Lower leg skin (tissue), 4 donors: Measurements from ENCODE around the gene ZCCHC14. TPM values are rescaled to one million over a fixed set of nuclear protein-coding genes. Genes with fewer than 3 reads are reported as not detected.
"Not testable (repeated sequence)": the region's sequence is repeated elsewhere in the genome, so short reads cannot be mapped to it uniquely, and the experiment has no call there.

ENCODE experiments used
- DNase-seq, 2 donors: peaks; one replicate each; pipeline ENCODE4 v3.0.0-alpha.2; 2019; ENCODE audit warnings: low spot score in 2 of 2
- H3K4me3 ChIP-seq: fragments of 200-600 bp; sonication (generic); 2 replicates; pipeline ENCODE4 v1.5.1; 2017; ENCODE audit warnings: mild to moderate bottlenecking, low read depth; ENCODE audit not compliant: poor library complexity, severe bottlenecking
- POLR2A ChIP-seq, 2 donors: fragments of 450-650 bp; IDR thresholded peaks; one replicate each; pipeline ENCODE4 v1.6.1; 2016 to 2017; ENCODE audit warnings: antibody characterized with exemption in 2 of 2, mild to moderate bottlenecking in 1 of 2, moderate library complexity in 1 of 2
- WGBS, 2 donors: methylation state at CpG; one replicate each; pipeline ENCODE4 v1.1.5; 2018; 5-methylcytosine and 5-hydroxymethylcytosine counted together
- intact Hi-C: fragments of 100-400 bp; cut with DNase I; formaldehyde crosslinking; loops from one replicate; pipeline ENCODE4 v1.15.0; 2023; ENCODE audit warnings: low total_unique reads
- total RNA-seq, 4 donors: library from RNA; depleted of rRNA; stranded (reverse); fragments of >200 nt; gene quantifications; one replicate each; pipeline ENCODE4 v1.1.0, GENCODE V29; 2016
- TF ChIP-seq, protein P1 (sequence below), 3 donors: fragments of 450-650 bp; IDR thresholded peaks; one replicate each; pipeline ENCODE4 v1.5.1; 2016; ENCODE audit warnings: antibody characterized with exemption in 3 of 3, mild to moderate bottlenecking in 3 of 3, moderate library complexity in 2 of 3

Gene ZCCHC14
- total RNA-seq, 4 donors from 2014 or later = 13.7 to 25.4 (median 23.6) TPM

- TF ChIP-seq POLR2A (IDR thresholded peaks at IDR 0.05) = no peak
- TF ChIP-seq, protein P1, sequence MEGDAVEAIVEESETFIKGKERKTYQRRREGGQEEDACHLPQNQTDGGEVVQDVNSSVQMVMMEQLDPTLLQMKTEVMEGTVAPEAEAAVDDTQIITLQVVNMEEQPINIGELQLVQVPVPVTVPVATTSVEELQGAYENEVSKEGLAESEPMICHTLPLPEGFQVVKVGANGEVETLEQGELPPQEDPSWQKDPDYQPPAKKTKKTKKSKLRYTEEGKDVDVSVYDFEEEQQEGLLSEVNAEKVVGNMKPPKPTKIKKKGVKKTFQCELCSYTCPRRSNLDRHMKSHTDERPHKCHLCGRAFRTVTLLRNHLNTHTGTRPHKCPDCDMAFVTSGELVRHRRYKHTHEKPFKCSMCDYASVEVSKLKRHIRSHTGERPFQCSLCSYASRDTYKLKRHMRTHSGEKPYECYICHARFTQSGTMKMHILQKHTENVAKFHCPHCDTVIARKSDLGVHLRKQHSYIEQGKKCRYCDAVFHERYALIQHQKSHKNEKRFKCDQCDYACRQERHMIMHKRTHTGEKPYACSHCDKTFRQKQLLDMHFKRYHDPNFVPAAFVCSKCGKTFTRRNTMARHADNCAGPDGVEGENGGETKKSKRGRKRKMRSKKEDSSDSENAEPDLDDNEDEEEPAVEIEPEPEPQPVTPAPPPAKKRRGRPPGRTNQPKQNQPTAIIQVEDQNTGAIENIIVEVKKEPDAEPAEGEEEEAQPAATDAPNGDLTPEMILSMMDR (IDR thresholded peaks at IDR 0.05) = no peak
- WGBS, 2 donors = 55 to 65% methylated on average over 4 of the region's 4 CpGs
- no peak overlapping the region for H3K4me3 ChIP-seq
- no peak for DNase-seq
- intact Hi-C loops = no loop called here
Observed at GRCh38 chr16:87366288-87366687, 126.5 kb downstream of the ZCCHC14 start.

DNA sequence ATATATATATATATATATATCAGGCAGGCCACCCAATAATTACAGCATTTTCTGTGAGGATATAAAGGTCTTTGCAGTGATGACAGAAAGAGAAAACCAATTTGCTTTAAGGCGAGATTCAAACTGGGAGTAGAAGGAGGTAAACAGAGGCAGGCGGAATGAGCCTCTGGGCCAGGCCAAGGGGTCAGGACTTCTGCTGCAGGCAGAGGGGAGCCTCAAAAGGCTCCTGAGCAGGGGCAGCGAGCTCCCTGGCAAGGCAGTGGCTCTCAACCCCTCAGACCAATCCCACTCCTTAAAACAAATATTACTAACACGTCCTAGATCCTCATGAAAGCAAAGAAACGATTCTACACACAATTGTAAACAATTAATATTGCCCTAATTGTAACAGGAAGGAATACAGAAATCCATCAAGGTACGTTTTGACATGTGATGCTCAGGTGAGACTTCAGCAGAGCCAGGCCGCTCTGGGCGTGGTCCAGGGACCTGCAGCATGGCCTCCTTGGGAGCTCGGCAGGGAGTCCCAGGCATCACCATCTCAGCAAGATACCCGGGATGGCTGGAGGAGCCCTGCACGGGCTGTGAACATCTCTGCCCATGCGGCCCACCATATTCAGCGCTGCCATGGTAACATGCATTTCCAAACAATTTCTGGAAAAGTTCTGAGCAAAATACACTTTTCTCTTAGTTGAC is 127.7 kb downstream of the ZCCHC14 start:
- intact Hi-C loops = no loop called here

GRCh38 chr16:87363771-87364455 is 128.9 kb downstream of the ZCCHC14 start:
- WGBS, 2 donors = 70 to 72% methylated on average over 15 to 17 of the region's 17 CpGs
- TF ChIP-seq, protein P1 (IDR thresholded peaks at IDR 0.05) = no peak
- no peak for TF ChIP-seq POLR2A (IDR thresholded peaks at IDR 0.05)
- no peak overlapping the region for H3K4me3 ChIP-seq
- DNase-seq = no peak
- intact Hi-C loops = no loop called here

More for the DNA sequence above, 127.7 kb downstream of the ZCCHC14 start:
- DNase-seq = no peak
- 93% methylated on average over 13 of the region's 13 CpGs for WGBS, 2 donors
- H3K4me3 ChIP-seq = no peak overlapping the region
- TF ChIP-seq, protein P1 (IDR thresholded peaks at IDR 0.05) = no peak
- no peak for TF ChIP-seq POLR2A (IDR thresholded peaks at IDR 0.05)

DNA sequence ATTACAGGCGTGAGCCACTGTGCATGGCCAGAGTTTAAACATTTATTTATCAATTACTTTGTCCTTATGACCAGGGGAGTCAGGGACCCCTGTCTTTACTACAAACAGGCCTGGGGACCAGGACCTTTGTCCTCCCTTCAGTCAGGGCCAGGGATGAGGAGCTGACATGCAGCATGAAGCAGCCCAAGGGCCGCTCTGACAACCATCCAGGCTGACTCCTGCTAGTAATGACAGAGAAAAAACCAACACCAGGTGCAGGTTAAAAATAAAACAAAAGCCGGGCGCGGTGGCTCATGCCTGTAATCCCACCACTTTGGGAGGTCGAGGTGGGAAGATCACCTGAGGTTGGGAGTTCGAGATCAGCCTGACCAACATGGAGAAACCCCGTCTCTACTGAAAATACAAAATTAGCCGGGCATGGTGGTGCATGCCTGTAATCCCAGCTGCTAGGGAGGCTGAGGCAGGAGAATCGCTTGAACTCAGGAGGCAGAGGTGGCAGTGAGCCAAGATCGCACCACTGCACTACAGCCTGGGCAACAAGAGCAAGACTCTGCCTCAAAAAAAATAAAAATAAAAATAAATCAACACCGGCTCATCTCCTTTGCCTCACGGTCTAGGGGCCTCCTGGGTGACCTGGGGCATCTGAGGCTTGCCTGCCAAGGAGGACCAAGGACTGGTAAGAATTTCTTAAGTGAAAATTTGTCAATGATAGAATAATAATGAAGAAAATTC is 129.8 kb downstream of the ZCCHC14 start:
- WGBS, 2 donors = 93 to 94% methylated on average over 13 of the region's 13 CpGs
- H3K4me3 ChIP-seq, intact Hi-C loops, DNase-seq: not testable (repeated sequence)

DNA sequence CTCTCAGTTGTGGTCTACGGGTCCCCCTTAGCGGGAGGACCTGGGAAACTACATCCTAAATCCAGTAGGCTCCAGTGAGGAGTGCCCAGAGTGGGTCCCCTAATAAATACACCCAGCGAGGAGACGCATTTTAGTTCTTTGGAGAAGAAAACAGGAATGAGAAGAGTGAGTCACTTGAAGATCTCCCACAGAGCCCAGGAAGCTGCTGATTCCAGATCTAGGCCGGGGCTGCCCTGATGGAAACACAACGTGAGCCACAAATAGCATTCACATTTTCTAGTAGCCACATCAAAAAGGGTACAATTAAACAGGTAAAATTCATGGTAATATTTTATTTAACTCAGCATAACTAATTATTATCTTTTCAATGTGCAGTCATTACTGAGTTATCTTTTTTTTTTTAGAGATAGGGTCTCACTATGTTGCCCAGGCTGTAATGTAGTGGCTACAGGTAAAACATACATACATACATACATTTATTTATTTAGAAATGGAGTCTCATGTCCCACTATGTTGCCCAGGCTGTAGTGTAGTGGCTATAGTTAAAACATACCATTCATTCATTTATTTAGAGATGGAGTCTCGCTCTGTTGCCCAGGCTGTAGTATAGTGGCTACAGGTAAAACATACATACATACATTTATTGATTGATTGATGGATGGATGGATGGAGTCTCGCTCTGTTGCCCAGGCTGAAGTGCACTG is 130.8 kb downstream of the ZCCHC14 start:
- TF ChIP-seq POLR2A (IDR thresholded peaks at IDR 0.05) = no peak
- TF ChIP-seq, protein P1 (IDR thresholded peaks at IDR 0.05) = no peak
- 96 to 98% methylated on average over 8 of the region's 8 CpGs for WGBS, 2 donors
- H3K4me3 ChIP-seq = no peak overlapping the region
- intact Hi-C loops = no loop called here
- DNase-seq = no peak
